ENCODE results near the gene IRGM. TPM values are rescaled to one million over a fixed set of nuclear protein-coding genes. Genes with fewer than 3 reads are reported as not detected.

The IRGM gene
- polyA plus RNA-seq, 3 donors: 0.40 to 1.0 (median 0.65) TPM

DNA sequence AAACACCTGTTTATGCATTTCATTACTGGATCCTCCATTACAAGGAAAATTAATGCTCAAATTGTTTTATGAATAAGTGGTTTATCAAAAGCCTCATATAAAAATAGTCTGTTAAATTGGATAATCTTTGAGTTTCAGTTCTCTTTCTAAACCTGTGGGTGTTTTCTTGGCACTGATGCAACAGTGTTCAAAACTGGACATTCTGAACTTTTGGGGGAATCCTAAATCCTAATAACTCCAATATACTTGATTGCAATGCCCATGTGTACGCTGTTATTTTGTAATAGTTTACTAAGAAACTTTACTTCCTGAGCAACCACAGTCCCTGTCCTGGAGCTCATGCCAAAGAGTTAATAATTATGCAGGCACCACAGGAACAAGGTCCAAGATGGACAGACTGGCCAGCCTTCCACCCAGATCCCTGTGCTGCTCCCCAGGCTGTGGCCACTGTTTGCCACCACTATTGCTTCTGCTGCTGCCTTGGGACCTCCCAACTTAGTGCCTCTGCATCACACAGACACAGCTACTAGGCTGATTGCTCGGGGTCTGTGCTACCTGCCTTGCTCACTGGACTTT, 14.0 kb downstream of the IRGM start:
- DNase-seq (ENCODE audit: extremely low read depth in 1 of 11, low read depth in 9 of 11, low spot score in 4 of 11): no peak

GRCh38 chr5:150862070-150862469, 15.7 kb downstream of the IRGM start:
- DNase-seq (ENCODE audit: extremely low read depth in 1 of 11, low read depth in 9 of 11, low spot score in 4 of 11): no peak

DNA sequence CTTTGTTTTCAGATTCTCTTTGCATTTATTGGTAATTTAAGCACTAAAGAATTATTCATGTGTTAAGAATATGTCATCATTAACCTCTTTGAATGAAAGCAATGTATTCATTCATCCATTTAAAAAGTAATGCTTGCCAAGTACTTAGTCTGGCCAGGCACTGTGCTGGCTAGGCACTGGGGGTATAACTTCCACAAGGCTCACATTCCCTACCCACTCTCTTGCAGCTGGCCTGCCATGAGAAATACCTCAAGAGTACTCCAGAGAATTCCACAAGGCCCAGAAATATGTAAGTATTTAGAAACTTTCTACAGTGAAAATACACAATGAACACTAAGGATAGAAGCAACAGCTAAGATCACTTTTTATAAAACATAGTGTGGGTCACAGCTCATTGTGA, 33.0 kb downstream of the IRGM start:
- no peak for DNase-seq (ENCODE audit: extremely low read depth in 1 of 11, low read depth in 9 of 11, low spot score in 4 of 11)

- no peak for DNase-seq (ENCODE audit: extremely low read depth in 1 of 11, low read depth in 9 of 11, low spot score in 4 of 11)
These were observed 49.4 kb downstream of the IRGM start for GRCh38 chr5:150895431-150896428.

Other genes with a start within 250 kb of the IRGM start
- gene SYNPO, start 205.9 kb upstream of the IRGM start, polyA plus RNA-seq (ENCODE audit: insufficient read length in 3 of 3): 100 to 1,000 TPM in 2 of 3 donors, 10 to 100 TPM in 1; 89.8 to 111 (median 100) TPM
- gene MYOZ3, start 185.3 kb upstream of the IRGM start, polyA plus RNA-seq (ENCODE audit: insufficient read length in 3 of 3): 1 to 10 TPM; 6.4 to 8.1 (median 6.6) TPM
- 10 to 100 TPM; 74.3 to 79.0 (median 78.3) TPM for gene RBM22, start 145.5 kb upstream of the IRGM start, polyA plus RNA-seq (ENCODE audit: insufficient read length in 3 of 3)
- gene DCTN4, start 87.5 kb upstream of the IRGM start, polyA plus RNA-seq (ENCODE audit: insufficient read length in 3 of 3): 10 to 100 TPM; 57.8 to 72.0 (median 68.9) TPM
- gene SMIM3, start 67.8 kb upstream of the IRGM start, polyA plus RNA-seq (ENCODE audit: insufficient read length in 3 of 3): 10 to 100 TPM; 22.1 to 24.4 (median 23.4) TPM
- gene ZNF300, start 58.5 kb downstream of the IRGM start, polyA plus RNA-seq (ENCODE audit: insufficient read length in 3 of 3): 10 to 100 TPM; 37.2 to 44.1 (median 40.1) TPM
- gene GPX3, start 174.1 kb downstream of the IRGM start, polyA plus RNA-seq (ENCODE audit: insufficient read length in 3 of 3): 1,000 to 10,000 TPM in 2 of 3 donors, 100 to 1,000 TPM in 1; 891 to 1,420 (median 1,194) TPM
- gene TNIP1, start 234.5 kb downstream of the IRGM start, polyA plus RNA-seq (ENCODE audit: insufficient read length in 3 of 3): 10 to 100 TPM; 63.0 to 88.2 (median 78.3) TPM

Measured in renal cortex interstitium (tissue), 11 donors.